Activated T-cell treated with anti-CD3 and anti-CD28 coated beads for 24 hours (primary cell): Measurements from ENCODE around the gene MSRB3.
"Not testable (repeated sequence)": the region's sequence is repeated elsewhere in the genome, so short reads cannot be mapped to it uniquely, and the experiment has no call there.

Experiments used
- DNase-seq: peaks from one replicate; pipeline ENCODE4 v3.0.0-alpha.2; 2020; ENCODE audit warnings: low read depth

The MSRB3 gene

DNA sequence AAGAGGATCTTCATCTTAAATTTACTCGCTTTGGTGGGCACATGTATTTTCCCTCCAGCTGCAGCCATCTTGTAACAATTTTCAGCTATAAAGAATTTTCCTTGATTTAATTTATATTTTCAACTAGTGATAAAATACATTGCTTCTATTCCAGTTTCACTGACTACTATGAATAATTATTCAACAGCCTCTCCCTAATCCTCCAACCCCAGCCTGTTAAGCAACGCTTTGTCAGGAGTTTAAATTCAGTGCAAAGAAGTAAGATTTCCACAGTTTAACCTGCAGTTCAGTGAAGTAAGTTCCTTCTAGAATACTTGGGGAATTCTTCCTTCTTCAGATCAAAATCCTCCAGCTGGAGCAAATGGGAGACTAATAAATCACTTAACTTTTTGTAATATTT is 180.2 kb downstream of the MSRB3 start:
- DNase-seq = no peak

DNA sequence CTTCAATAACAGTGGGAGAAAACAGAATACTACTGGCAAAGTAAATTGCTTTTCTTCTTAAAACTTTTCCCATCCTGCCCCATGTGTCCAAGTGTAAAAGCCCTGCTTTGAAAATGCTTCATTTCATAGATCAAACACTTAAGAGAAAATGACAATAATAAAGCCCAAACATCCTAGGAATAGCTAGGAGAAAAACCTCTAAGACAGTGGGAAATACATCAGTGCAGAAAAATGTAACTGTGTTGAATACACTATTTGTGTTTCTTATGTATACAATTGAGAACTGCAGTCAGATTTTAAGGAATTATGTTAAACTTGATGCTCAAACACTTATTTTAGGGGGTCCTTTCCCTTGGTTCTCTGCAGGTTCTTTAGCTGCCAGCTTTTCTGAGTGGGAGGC is 181.1 kb downstream of the MSRB3 start:
- no peak for DNase-seq

DNA sequence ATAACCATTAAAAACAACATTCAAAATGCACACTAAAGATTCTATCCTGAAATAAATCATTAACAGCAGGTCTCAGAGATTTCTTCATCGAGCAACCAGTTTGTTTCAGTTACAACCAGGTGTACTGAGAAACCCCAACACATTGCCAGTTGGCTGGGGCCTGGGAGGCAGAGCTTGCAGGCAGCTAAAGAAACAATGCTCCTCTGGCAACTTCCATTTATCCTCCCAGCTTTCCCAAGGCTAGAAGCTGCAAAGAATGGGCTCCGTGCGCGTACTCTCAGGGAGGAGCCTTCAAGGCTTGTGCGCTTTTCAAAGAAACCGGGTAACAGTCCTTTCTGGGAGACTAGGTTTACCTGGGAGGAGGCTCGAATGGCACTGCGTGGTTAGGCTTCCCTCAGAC is 181.6 kb downstream of the MSRB3 start:
- no peak for DNase-seq

DNA sequence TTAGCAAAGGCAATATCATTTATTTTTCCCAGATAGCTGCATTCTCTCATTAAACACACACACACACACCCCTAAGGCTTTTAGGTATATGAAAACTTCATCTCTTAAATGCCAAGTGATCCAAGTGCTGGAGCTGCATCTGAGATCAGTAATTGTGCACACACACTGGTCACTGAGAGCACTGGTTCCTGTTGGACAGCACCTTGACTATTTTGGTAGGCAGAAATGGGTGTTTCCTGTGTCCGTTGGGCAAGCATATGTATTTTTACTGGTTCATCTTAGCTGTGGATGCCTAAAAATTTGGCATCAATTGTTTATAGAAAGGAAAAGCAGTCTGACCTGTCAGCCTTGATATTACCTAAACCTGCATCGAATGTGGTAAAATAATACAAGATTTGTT is 182.5 kb downstream of the MSRB3 start:
- DNase-seq = no peak

DNA sequence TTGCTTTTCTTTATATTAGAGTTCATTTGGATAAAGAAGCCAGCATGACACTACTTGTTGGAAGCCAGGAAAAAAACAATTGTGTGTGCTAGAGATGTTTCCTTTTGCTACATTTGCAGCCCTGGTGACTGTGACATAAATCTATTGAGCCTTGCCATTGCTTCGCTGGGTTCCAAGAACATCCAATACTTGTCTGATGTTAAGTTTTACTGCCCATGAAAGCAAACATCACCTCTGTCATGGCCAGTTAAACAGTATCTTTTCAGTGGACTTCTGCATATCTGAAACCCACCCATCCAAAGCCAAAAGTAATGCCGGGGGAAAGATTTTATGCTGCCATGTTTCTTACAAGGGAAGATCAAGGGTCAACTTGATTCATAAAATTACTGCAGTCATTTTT is 184.0 kb downstream of the MSRB3 start:
- DNase-seq = no peak

DNA sequence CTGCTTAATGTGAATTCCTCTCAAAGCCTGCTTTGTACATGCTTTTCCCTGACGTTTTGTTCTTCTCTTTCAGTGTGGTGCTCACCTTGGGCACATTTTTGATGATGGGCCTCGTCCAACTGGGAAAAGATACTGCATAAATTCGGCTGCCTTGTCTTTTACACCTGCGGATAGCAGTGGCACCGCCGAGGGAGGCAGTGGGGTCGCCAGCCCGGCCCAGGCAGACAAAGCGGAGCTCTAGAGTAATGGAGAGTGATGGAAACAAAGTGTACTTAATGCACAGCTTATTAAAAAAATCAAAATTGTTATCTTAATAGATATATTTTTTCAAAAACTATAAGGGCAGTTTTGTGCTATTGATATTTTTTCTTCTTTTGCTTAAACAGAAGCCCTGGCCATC is 184.6 kb downstream of the MSRB3 start:
- no peak for DNase-seq

DNA sequence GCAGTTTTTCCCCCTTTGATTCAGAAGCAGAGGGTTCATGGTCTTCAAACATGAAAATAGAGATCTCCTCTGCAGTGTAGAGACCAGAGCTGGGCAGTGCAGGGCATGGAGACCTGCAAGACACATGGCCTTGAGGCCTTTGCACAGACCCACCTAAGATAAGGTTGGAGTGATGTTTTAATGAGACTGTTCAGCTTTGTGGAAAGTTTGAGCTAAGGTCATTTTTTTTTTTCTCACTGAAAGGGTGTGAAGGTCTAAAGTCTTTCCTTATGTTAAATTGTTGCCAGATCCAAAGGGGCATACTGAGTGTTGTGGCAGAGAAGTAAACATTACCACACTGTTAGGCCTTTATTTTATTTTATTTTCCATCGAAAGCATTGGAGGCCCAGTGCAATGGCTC is 185.1 kb downstream of the MSRB3 start:
- no peak for DNase-seq

DNA sequence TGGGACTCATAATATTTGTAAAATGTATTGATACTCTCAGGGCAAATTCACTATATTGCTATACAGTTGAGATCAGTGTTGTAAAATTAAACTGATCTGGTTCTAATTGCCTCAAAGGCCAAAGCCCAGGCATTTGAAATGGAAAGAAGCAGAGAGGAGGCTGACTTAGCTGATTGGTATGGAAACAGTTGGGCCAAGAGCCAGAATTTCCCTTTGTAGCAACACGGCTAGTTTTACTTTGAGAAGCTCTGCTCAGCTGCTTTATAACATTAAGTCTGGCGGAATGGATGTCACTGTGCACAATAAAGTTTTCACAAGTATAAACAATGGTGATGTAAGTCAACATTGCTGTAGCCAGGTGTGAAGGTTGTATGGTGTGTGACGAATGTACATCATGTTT is 186.4 kb downstream of the MSRB3 start:
- DNase-seq = no peak

DNA sequence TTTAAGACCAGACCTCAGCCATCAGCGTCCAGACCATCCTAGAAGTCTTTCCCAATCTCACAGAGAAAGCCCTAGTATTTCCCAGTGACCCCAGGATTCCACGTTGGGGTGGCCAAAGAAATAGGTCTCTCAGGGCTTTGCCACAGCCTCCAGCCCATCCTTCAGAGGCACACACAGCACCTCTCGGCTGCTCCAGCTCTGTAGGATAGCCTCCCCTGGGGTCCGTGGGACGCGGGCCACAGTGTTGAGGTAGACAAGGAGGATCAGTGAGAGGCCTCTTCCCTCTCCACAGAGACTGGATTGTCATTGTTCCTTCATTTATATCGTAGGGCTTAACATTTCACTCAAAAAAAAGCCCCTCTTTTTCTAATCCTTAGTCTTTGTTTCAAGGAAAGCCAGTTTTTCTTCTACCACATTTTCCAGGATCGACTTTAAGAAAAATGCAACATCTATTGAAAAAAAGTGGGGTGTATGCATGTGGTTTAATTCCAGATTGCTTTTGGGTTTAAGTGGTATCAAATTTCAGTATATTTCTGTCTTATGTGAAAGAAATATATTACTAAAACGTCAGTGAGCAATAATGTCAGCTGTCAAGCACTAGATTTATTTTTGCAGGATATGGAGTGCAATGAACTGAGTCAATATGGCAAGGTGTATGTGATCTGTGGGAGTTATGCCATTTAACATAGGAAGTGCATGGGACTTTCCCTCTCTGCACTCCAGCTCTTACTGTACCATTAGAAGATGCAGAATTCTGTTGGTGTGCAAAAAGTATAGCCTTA is 187.5 kb downstream of the MSRB3 start:
- DNase-seq = no peak

DNA sequence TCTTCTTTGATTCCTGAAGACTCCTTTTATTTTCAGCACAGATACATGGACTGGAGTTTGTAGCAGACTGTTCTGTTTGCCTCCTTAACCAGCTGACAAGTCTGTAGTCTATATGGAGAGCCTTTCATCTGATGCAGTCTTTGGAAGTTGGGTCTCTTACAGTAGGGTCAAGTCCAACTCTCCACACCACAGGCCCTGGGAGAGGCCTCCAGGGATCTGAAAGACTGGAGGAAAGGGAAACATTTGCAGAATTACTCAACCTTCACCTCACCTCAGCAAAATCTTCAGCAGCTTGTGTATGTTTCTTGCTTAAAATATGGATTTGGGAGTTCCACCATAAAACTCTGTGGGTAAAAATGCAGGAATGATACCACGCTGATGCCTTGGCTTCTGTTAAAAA is 188.4 kb downstream of the MSRB3 start:
- DNase-seq = no peak

DNA sequence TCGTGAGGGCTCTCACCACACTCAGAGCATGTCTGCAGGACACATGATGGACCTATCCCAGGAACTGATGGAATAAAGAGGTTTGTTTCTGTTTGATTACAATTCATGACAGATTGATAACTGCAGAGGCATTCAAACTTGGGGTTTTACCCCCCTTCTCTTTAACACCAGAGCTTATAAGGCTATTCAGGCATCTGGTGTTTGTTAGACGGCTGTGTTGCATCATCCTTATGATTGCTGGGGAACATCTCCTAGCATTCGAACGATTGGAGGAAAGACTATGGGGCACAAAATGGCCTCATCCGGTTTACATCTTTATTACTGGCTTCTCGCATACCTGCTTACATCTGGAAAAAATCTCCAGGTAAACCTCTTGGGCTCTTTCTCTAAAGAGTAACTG is 191.8 kb downstream of the MSRB3 start:
- DNase-seq = no peak

DNA sequence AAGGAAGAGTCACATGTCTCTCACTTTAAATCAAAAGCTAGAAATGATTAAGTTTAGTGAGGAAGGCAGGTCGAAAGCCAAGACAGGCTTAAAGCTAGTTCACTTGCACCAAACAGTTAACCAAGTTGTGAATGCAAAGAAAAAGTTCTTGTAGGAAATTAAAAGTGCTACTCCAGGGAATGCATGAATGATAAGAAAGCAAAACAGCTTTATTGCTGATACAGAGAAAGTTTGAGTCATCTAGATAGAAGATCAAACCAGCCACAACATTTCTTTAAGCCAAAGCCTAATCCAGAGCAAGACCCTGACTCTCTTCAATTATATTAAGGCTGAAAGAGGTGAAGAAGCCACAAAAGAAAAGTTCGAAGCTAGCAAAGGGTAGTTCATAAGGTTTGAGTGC is 193.6 kb downstream of the MSRB3 start:
- DNase-seq = no peak

DNA sequence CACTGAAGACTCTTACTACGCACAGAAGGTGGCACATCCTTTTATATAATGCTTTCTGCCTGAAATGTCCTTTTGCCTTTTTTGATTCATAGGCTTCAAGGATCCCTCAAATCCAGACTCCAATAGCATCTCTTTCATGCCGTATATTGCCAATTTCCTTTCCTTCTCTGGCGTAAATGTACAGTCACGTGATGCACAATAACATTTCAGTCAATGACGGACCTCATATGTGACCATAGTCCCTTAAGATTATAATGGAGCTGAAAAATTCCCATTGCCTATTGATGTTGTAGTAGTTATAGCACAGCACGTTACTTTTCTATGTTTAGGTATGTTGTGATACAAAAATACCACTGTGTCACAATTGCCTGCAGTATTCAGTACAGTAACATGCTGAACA is 196.3 kb downstream of the MSRB3 start:
- no peak for DNase-seq

DNA sequence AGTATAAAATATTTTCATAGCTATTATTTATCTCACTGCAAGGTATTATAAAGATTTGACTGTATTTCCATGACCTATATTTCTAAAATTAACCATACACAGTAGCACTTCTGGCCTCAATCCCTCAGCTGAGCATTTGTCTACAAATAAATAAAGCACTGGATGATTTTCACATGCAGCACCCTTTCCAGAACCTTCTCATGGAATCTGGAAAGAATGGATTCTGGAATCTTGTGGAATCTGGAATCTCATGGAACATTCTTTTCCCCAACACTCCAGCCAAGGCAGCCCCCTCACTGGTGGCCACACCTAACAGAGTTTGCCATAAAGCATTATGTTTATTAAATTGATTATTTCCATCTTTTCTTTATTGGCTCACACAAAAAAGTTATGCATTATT is 199.2 kb downstream of the MSRB3 start:
- no peak for DNase-seq

DNA sequence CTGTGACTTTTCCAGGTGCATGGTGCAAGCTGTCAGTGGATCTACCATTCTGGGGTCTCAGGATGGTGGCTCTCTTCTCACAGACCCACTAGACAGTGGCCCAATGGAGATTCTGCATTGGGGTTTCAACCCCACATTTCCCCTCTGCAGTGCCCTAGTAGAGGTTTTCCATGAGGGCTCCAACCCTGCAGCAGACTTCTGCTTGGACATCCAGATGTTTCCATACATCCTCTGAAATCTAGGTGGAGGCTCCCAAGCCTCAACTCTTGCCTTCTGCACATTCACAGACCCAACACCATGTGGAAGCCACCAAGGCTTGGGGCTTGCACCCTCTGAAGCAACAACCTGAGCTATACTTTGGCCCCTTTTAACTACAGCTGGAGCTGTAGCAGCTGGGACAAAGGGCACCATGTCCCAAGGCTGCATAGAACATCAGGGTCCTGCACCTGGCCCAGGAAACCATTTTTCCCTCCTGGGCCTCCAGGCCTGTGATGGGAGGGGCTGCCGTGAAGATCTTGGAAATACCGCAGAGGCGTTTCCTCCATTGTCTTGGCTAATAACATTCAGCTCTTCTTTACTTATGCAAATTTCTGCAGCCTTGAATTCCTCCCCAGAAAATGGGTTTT is 205.5 kb downstream of the MSRB3 start:
- DNase-seq = not testable (repeated sequence)

DNA sequence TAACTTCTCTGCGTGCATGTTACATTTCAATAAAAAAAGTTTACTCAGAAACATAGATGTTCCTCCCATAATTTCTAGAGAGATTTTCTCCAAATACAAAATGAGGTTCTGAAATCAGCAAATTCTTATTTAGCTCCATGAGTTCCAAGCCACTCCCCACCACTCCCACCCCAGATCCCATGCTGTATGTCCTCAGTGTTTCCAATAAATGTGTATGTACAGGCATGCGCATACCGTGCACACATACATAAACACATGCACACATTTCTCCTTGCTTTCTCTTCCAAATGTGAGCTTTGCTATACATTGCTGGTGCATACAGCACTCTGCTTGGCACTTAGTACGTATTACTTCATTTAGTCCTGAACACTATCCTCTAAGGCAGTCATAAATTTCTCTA is 209.7 kb downstream of the MSRB3 start:
- DNase-seq = no peak

DNA sequence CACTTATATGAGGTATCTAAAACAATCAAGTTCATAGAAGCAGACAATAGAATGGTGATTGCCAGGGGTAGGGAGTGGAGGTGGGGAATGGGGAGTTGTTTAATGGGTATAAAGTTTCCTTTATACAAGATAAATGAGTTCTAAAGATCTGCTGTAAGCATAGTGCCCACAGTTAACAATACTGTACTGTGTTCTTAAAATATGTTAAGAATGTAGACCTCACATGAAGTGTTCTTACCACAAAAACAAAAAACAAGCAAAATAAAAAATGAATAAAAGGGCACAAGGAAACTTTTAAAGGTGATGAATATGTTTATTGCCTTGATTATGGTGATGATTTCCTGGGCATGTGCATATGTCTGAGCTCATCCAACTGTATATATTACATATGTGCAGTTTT is 211.8 kb downstream of the MSRB3 start:
- no peak for DNase-seq

DNA sequence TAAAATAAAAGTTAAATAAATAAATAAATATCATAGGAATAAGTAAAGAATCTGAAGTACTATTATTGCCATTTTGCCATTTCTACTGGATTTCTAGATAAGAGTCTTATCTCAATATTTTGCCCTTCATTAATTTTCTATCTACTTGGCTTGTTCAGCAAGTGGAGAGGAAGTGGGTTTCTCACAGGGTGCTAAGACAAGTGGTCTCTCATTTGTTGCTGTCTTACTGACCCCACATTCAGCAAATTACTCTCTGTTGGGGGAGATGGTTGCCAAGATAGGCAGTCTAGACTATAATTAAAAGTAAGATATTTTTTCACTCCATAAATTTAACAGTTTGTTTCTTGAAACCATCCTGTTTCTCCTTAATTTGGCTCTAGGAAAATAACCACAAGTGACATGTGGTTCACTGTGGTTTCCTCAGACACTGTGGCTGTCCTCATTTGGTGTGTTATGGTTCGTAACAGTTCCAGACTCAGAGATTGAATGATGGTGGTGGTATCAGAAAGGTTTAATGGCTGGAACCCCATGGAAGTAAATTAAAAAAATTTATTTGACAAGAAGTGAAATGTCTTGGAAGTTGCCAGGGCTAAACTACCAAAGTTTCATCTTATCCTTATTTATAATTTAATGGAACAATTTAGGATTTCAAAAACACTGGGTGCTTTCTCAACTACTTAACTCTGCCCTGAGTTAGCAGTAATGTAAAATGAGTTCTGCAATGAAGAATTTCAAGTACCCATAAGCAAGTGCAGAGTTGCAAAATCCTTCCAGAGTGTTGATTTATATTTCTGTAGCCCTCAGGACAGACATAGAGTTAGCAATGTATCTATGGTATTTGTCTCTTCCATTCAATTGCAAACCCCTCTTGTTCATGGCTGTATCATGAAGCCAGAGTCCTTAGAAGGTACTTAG is 214.8 kb downstream of the MSRB3 start:
- no peak for DNase-seq

DNA sequence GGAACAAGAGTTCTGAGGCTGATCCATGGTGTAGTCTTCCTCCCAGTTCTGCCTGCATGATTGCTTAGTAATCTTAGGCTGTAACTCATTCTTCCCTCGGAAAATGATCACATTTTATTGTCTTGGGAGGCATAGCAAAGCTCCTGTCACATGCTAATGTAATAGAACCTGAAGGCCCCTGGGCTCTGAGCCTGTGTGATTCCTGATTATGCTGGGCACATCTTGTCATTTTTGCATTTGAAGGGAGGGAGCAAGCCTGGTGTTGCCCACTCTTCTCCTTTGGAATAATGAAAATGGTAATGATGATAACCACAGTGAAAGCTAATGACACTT is 215.4 kb downstream of the MSRB3 start:
- no peak for DNase-seq

DNA sequence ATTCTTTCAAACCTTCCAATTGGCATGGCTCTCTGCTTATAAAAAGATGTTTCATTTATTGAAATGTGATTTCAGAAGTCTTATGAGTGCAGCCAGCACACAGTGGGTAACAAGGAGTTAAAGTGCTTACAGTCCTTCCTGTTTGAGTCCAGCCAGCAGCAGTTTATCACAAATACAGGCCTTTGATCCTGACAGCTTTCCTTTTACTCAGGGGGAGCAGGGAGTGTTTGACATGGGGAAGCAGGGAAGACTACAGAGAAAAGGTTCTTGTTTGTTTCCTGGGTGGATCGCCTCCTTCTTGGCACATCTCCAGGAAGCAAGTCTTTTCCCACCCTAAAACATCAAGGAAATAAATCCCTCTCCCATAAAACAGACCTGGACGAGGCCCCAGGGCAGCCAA is 216.1 kb downstream of the MSRB3 start:
- no peak for DNase-seq

DNA sequence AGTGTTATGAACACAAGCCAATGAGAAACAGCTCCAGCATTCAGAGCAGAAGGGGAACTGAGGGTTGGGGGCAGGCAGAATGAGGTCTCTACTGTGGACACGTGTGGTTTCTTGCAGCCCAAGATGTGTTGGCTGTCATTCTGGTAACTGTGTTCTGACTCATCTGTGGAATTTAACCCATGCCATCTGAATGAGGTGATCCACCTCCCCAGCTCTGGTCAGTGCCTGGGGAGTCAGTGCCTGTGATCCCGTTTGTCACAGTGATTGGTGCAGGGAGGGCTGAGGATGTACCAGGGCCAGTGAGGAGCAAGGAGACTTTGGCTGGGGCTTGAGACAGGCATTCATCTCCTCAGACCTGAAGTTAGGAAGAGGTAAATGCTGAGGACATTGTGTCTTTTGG is 216.8 kb downstream of the MSRB3 start:
- DNase-seq = no peak

DNA sequence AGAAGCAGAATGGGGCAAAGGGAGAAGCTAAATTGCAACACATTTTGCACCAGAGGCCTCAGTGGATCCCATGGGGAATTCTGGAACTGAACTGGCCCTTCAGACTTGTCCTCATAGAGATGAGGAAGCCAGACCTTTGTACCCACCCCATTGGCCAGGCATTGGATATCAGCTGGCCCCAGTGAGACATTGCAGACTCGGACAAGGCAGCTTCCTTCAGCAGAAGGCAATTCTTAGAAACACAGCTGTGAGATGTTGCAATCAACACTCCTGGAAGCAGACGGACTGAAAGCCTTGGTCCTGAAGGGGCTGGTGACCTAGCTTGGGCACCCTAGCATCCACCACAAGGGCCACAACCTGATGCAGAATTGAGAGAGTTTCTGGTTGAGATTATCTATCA is 218.1 kb downstream of the MSRB3 start:
- no peak for DNase-seq

DNA sequence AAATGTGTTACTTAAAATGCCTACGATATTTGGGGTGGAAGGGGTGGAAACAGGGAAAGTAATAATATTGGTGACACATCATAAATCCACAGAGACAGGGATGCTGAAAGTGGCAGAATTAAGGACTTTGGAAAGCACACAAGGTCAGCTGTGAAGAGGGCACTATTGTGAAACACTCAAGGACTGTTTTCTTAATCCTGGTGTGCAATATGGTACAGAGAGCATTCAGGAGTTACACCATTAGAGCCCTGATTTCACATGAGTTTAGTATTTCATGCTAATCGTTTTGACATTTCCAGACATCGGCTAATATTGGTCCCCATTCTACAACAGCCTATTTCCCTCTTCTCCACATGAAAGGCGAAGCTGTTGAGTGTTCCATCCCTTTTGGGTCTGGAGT is 219.2 kb downstream of the MSRB3 start:
- no peak for DNase-seq
